ENCODE results near the gene SLC44A1. TPM values are rescaled to one million over a fixed set of nuclear protein-coding genes. Genes with fewer than 3 reads are reported as not detected.

The SLC44A1 gene
- total RNA-seq, 4 donors from 2014 or later, result 39.3 to 94.1 (median 58.3) TPM

DNA sequence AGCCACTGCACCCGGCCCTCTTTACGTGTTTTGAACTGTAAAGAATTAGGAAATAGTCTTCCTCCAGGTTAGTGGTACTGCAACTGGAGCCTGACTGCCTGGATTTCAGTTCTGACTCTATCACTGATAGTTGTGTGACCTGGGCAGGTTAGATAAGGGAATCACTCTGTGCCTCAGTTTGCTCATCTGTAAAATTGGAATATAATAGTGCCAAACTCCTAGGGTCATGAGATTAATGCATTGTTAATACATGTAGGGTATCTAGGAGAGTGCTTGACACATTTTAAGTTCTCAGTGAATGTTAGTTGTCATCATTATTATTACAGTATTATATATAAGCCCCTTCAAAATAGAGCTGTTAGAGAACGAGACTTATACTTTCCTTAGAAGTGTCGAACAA lies 130.9 kb downstream of the SLC44A1 start:
- no peak for TF ChIP-seq EP300 (IDR thresholded peaks at IDR 0.05; ENCODE audit: low read depth)
- no peak for TF ChIP-seq POLR2AphosphoS5 (IDR thresholded peaks at IDR 0.05)
- TF ChIP-seq CTCF (IDR thresholded peaks at IDR 0.05), result no peak
- no peak for TF ChIP-seq POLR2A (IDR thresholded peaks at IDR 0.05)

DNA sequence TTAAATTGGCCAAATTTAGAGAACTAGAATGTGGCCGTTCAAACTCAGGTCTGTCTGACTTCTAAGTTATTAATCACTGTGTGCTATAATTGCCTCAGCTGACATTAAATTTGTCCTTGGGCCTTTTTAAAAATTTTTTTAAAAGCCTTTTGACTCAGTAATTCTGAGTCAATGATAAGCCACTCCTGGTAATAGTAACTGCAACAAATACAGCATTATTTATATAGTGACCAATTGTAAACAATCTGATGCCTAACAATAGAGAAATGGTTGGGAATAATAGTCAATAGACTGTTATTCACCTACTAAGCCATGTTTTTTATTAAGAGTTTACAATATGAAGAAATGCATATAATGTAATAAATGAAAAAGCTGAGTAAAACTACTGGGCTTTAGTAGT lies 132.4 kb downstream of the SLC44A1 start:
- H3K27ac ChIP-seq, result no peak overlapping the region
- no peak overlapping the region for H3K4me3 ChIP-seq
- WGBS, 2 donors (ENCODE audit: low coverage in 1 of 2), result 91 to 100% methylated on average over 1 of the region's 1 CpG
- H3K36me3 ChIP-seq, result peaks cover 0 to 20% (median 8%) of the 10 kb centered on the region in 4 donors
- H3K9me3 ChIP-seq, result no peaks in the 10 kb centered on the region
- no peak for DNase-seq
- no peaks in the 10 kb centered on the region for H3K27me3 ChIP-seq
- in situ Hi-C loops (cut with MboI; ENCODE audit: low pct_ligation_motif_present in 1 of 4, low pct_unique_long_range_greater_than_20kb in 1 of 4, low sequenced_read_pairs in 3 of 4) (no loop called here), intact Hi-C loops (cut with DNase I; ENCODE audit: low total_unique reads) (no loop called here)
- peaks cover 0 to under 1% (median 0%) of the 10 kb centered on the region in 4 donors for H3K4me1 ChIP-seq
- TF ChIP-seq EP300 (IDR thresholded peaks at IDR 0.05; ENCODE audit: low read depth) (no peak), CTCF (IDR thresholded peaks at IDR 0.05) (no peak), POLR2A (IDR thresholded peaks at IDR 0.05) (no peak), POLR2AphosphoS5 (IDR thresholded peaks at IDR 0.05) (no peak)

More for the DNA sequence above, 130.9 kb downstream of the SLC44A1 start:
- peaks cover 0 to 16% (median 8%) of the 10 kb centered on the region in 4 donors for H3K36me3 ChIP-seq
- H3K27me3 ChIP-seq, result no peaks in the 10 kb centered on the region
- H3K27ac ChIP-seq, result no peak overlapping the region
- WGBS, 2 donors (ENCODE audit: low coverage in 1 of 2), result 87 to 97% methylated on average over 3 to 4 of the region's 4 CpGs
- no peak for DNase-seq
- no peak overlapping the region for H3K4me3 ChIP-seq
- H3K9me3 ChIP-seq, result no peaks in the 10 kb centered on the region
- H3K4me1 ChIP-seq, result no peaks in the 10 kb centered on the region
- intact Hi-C loops (cut with DNase I; ENCODE audit: low total_unique reads) (no loop called here), in situ Hi-C loops (cut with MboI; ENCODE audit: low pct_ligation_motif_present in 1 of 4, low pct_unique_long_range_greater_than_20kb in 1 of 4, low sequenced_read_pairs in 3 of 4) (no loop called here)

DNA sequence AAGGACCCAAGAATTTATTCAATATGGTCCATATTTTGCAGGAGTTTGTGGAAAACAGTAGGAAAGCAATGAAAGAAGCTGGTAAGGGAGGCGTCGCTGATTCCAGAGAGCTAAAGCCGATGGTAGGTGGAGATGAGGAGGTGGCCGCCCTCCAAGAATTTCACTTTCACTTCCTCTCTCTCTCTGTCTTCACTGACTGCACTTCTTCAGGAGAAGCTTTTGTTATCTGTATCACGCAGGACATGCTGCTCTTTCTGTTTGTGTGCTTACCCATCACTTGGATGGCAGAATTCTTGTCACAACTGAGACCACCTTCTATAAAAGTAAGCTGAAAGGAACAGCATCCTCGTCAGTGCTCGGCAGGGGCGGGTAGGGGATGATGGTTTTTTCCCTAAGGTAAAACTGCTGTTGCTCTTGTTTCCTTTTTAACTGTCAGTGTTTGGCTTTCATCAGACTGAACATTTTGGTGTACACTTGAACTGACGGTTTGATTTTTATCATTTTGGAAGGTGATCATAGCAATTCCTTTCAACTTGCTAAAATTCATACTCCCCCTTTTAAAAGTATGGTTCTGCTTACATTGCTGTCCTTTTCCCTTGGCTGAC lies 141.0 kb downstream of the SLC44A1 start:
- Histone ChIP-seq H3K4me1 (peaks cover 0 to 3% (median 0%) of the 10 kb centered on the region in 4 donors), H3K36me3 (peaks cover 0 to 14% (median 3%) of the 10 kb centered on the region in 4 donors), H3K27me3 (no peaks in the 10 kb centered on the region), H3K27ac (peak overlapping the region in 3 of 4 donors; percentile 7 to 42 (median 10)), H3K4me3 (peak overlapping the region in 3 of 4 donors; percentile 6 to 31 (median 13)), H3K9me3 (no peaks in the 10 kb centered on the region)
- TF ChIP-seq POLR2A (IDR thresholded peaks at IDR 0.05), result no peak
- intact Hi-C loops (cut with DNase I; ENCODE audit: low total_unique reads) (no loop called here), in situ Hi-C loops (cut with MboI; ENCODE audit: low pct_ligation_motif_present in 1 of 4, low pct_unique_long_range_greater_than_20kb in 1 of 4, low sequenced_read_pairs in 3 of 4) (no loop called here)
- 46 to 54% methylated on average over 9 of the region's 9 CpGs for WGBS, 2 donors (ENCODE audit: low coverage in 1 of 2)
- peak; percentile 33 for DNase-seq

DNA sequence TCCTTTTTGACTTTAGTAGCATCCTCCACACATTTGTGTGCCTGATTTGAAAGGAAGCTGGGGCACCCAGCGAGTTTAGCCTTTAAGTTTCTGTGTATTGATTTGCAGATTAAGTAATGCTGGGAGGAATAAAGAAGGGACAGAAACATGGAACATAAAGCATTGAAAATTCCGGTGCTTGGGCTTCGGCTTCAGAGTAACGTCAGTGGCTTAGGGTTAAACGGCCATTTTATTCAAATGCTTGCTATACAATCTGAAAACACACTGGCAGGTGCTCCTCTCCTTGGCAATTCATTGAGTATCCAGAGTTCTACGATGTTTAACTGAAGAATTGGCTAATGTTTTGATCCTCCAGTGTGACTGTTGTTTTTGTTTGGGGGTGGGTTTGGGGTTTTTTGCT lies 145.3 kb downstream of the SLC44A1 start:
- Histone ChIP-seq H3K4me1 (no peaks in the 10 kb centered on the region), H3K4me3 (no peak overlapping the region), H3K36me3 (peaks cover 0 to 6% (median 0%) of the 10 kb centered on the region in 4 donors), H3K27me3 (no peaks in the 10 kb centered on the region), H3K27ac (no peak overlapping the region), H3K9me3 (no peaks in the 10 kb centered on the region)
- 91 to 92% methylated on average over 6 of the region's 6 CpGs for WGBS, 2 donors (ENCODE audit: low coverage in 1 of 2)
- intact Hi-C loops (cut with DNase I; ENCODE audit: low total_unique reads), result no loop called here
- TF ChIP-seq CTCF (IDR thresholded peaks at IDR 0.05) (no peak), EP300 (IDR thresholded peaks at IDR 0.05; ENCODE audit: low read depth) (no peak), POLR2A (IDR thresholded peaks at IDR 0.05) (no peak), POLR2AphosphoS5 (IDR thresholded peaks at IDR 0.05) (no peak)
- in situ Hi-C loops (cut with MboI; ENCODE audit: low pct_ligation_motif_present in 1 of 4, low pct_unique_long_range_greater_than_20kb in 1 of 4, low sequenced_read_pairs in 3 of 4), result no loop called here
- DNase-seq, result no peak

DNA sequence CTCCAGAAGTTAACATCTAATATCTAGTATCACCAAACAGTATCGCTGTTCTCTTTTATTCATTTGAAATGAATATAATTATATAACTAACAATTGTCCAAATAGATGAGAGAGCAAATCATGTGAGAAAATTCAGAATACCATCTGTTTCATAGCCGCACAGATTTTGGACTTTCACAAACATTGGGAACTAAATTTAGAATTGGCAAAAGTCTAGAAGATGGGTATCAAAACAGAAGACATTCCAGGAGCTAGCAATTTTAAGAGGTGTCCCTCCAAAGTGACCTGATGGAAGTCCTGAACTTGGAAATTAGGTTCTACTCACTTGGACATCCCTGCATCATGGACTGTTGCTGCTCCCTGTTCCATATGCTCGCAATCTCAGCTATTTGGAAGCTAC lies 146.4 kb downstream of the SLC44A1 start:
- WGBS, 2 donors (ENCODE audit: low coverage in 1 of 2), result 95 to 100% methylated on average over 3 of the region's 3 CpGs
- H3K4me1 ChIP-seq, result no peaks in the 10 kb centered on the region

More for the DNA sequence above, 146.4 kb downstream of the SLC44A1 start:
- DNase-seq, result no peak
- H3K27me3 ChIP-seq, result no peaks in the 10 kb centered on the region
- no peaks in the 10 kb centered on the region for H3K9me3 ChIP-seq
- intact Hi-C loops (cut with DNase I; ENCODE audit: low total_unique reads), result no loop called here
- H3K4me3 ChIP-seq, result no peak overlapping the region
- in situ Hi-C loops (cut with MboI; ENCODE audit: low pct_ligation_motif_present in 1 of 4, low pct_unique_long_range_greater_than_20kb in 1 of 4, low sequenced_read_pairs in 3 of 4), result no loop called here
- H3K36me3 ChIP-seq, result peaks cover 0 to 6% (median 0%) of the 10 kb centered on the region in 4 donors
- no peak for TF ChIP-seq EP300 (IDR thresholded peaks at IDR 0.05; ENCODE audit: low read depth)
- no peak for TF ChIP-seq CTCF (IDR thresholded peaks at IDR 0.05)
- no peak for TF ChIP-seq POLR2A (IDR thresholded peaks at IDR 0.05)
- no peak for TF ChIP-seq POLR2AphosphoS5 (IDR thresholded peaks at IDR 0.05)
- no peak overlapping the region for H3K27ac ChIP-seq
